Measurements from ENCODE around the gene HPD. TPM values are rescaled to one million over a fixed set of nuclear protein-coding genes. Genes with fewer than 3 reads are reported as not detected.

The HPD gene
- total RNA-seq, 2 experiments from 2014 or later, result not detected

DNA sequence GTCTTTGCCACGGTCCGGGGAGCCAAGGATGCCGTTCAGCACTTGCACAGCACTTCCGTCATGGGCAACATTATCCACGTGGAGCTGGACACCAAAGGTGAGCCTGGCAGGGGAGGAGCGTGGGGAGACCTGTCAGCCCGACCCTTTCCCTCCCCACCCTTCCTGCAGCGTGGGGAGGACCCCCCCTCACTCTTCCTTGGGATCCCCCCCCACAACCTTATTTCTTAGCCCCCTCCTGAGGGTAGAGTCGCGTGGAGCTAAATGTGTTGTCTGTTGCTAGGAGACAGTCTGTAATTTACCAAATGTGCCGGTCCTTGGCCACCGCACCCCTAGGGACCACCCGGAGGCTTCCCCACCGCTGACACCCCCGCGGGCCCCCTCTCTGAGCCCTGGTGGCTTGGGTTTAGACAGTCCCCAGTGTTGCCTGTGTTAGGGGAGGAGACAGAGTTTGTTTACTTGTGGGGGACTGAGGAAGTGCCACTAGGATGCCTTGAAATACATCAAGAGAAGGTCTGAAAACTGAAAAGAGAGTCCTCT lies 52.6 kb downstream of the HPD start:
- no TSS peak for BruUV-seq (replicated peaks)
- Histone ChIP-seq H3K4me1 (ENCODE audit: insufficient read depth, low read length, poor library complexity, severe bottlenecking) (peaks cover 54% of the 10 kb centered on the region), H3K36me3 (ENCODE audit: insufficient read depth, low read length) (peaks cover 35% of the 10 kb centered on the region), H3K79me2 (ENCODE audit: insufficient read depth, low read depth, low read length) (peaks cover 32% of the 10 kb centered on the region; the same call in 1 of the 2 replicates), H3K4me3 (ENCODE audit: low read depth, low read length, poor library complexity, severe bottlenecking) (peak overlapping the region; percentile 75), H4K20me1 (ENCODE audit: insufficient read depth, low read length) (peaks cover 6% of the 10 kb centered on the region; the same call in 1 of the 2 replicates), H3K27ac (ENCODE audit: low read depth, low read length, poor library complexity, severe bottlenecking) (peak overlapping the region; percentile 45), H2AFZ (ENCODE audit: low read length) (no peak overlapping the region), H3K9me3 (ENCODE audit: low read length) (no peaks in the 10 kb centered on the region), H3K4me2 (ENCODE audit: low read length) (peak overlapping the region; percentile 94), H3K9me2 (ENCODE audit: insufficient read depth, low read length) (no peaks in the 10 kb centered on the region)
- TF ChIP-seq, protein P1, sequence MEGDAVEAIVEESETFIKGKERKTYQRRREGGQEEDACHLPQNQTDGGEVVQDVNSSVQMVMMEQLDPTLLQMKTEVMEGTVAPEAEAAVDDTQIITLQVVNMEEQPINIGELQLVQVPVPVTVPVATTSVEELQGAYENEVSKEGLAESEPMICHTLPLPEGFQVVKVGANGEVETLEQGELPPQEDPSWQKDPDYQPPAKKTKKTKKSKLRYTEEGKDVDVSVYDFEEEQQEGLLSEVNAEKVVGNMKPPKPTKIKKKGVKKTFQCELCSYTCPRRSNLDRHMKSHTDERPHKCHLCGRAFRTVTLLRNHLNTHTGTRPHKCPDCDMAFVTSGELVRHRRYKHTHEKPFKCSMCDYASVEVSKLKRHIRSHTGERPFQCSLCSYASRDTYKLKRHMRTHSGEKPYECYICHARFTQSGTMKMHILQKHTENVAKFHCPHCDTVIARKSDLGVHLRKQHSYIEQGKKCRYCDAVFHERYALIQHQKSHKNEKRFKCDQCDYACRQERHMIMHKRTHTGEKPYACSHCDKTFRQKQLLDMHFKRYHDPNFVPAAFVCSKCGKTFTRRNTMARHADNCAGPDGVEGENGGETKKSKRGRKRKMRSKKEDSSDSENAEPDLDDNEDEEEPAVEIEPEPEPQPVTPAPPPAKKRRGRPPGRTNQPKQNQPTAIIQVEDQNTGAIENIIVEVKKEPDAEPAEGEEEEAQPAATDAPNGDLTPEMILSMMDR (conservative IDR thresholded peaks at IDR 0.05; ENCODE audit: low read length), result no peak
- no peak for TF ChIP-seq EZH2phosphoT487 (IDR thresholded peaks at IDR 0.05; ENCODE audit: borderline replicate concordance, low read depth, low read length)
- intact Hi-C loops (cut with micrococcal nuclease; ENCODE audit: unreplicated experiment), result no loop called here
- DNase-seq (ENCODE audit: low spot score), result no peak
- ChIA-PET POLR2A (interaction anchor here (0.6 to 1.0 kb wide), 3 partner anchors 18 to 1515 kb away, joined by 3 read pairs; no protein-coding TSS in a partner anchor), CTCF (ENCODE audit: unreplicated experiment) (interaction anchor here (1.0 kb wide), 1 partner anchor 12 kb away, joined by 3 read pairs; no protein-coding TSS in a partner anchor)

DNA sequence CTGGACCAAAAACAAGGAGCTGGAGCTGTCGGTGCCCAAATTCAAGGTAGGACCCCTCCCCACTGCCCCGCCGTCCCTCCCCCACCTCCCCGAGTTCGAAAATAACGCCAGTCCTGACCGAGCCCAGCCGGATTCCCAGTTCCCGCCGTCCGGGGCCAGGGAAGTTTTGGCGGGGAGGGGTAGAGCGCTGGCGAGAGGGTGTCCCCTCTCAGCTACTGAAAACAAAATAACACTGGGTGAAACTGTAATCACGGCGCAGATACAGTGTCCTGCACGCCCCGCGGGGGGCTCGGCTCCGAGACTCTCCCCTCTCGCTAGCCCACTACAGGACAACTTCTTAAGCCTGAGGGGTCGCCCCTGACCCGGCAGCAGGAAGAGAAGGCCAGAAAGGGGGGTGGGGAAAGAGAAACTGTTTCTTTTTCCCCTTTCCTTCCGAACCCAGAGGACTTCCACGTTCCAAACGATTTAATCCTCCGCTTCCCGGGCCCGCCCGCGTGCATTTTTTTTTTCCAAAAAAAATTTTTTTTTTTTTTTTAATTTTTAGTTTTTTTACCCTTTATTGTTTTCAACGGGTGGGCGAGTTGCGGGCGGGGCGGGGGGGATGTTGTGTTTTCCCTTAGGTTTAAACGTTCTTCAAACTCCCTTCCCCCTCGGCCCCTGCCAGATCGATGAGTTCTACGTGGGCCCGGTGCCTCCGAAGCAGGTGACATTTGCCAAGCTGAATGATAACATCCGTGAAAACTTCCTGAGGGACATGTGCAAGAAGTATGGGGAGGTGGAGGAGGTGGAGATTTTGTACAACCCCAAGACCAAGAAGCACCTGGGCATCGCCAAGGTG lies 53.3 kb downstream of the HPD start:
- no peaks in the 10 kb centered on the region for H3K9me3 ChIP-seq (ENCODE audit: low read length)
- peak; percentile 53 for DNase-seq (ENCODE audit: low spot score)
- peak overlapping the region; percentile 94 for H3K4me2 ChIP-seq (ENCODE audit: low read length)
- H3K79me2 ChIP-seq (ENCODE audit: insufficient read depth, low read depth, low read length), result peaks cover 32% of the 10 kb centered on the region; the same call in 1 of the 2 replicates
- ChIA-PET CTCF (ENCODE audit: unreplicated experiment) (interaction anchor here (1.0 to 1.3 kb wide), 2 partner anchors 10 to 11 kb away, joined by 3 to 7 read pairs; no protein-coding TSS in a partner anchor), POLR2A (interaction anchor here (0.6 kb wide), 1 partner anchor 465 kb away, joined by 3 read pairs; no protein-coding TSS in a partner anchor)
- intact Hi-C loops (cut with micrococcal nuclease; ENCODE audit: unreplicated experiment), result no loop called here
- H3K9me2 ChIP-seq (ENCODE audit: insufficient read depth, low read length), result no peaks in the 10 kb centered on the region
- TSS peak; percentile 26 for BruUV-seq (replicated peaks)
- peaks cover 28% of the 10 kb centered on the region for H3K36me3 ChIP-seq (ENCODE audit: insufficient read depth, low read length)
- H3K27ac ChIP-seq (ENCODE audit: low read depth, low read length, poor library complexity, severe bottlenecking), result peak overlapping the region; percentile 66
- no peak for TF ChIP-seq EZH2phosphoT487 (IDR thresholded peaks at IDR 0.05; ENCODE audit: borderline replicate concordance, low read depth, low read length)
- TF ChIP-seq, protein P1 (conservative IDR thresholded peaks at IDR 0.05; ENCODE audit: low read length), result no peak
- H3K4me3 ChIP-seq (ENCODE audit: low read depth, low read length, poor library complexity, severe bottlenecking), result peak overlapping the region; percentile 75
- H4K20me1 ChIP-seq (ENCODE audit: insufficient read depth, low read length), result peaks cover 6% of the 10 kb centered on the region; the same call in 1 of the 2 replicates
- peaks cover 51% of the 10 kb centered on the region for H3K4me1 ChIP-seq (ENCODE audit: insufficient read depth, low read length, poor library complexity, severe bottlenecking)
- no peak overlapping the region for H2AFZ ChIP-seq (ENCODE audit: low read length)
